DMS 273 treated with DMSO at 0.1 percent for 48 hours (cell line): ENCODE measurements around the gene APOL2.
"Not testable (repeated sequence)": the region's sequence is repeated elsewhere in the genome, so short reads cannot be mapped to it uniquely, and the experiment has no call there.

Experiments
- DNase-seq: peaks from one replicate; lab custom pipeline; 2025; lab: John Stamatoyannopoulos, UW

APOL2 gene

DNA sequence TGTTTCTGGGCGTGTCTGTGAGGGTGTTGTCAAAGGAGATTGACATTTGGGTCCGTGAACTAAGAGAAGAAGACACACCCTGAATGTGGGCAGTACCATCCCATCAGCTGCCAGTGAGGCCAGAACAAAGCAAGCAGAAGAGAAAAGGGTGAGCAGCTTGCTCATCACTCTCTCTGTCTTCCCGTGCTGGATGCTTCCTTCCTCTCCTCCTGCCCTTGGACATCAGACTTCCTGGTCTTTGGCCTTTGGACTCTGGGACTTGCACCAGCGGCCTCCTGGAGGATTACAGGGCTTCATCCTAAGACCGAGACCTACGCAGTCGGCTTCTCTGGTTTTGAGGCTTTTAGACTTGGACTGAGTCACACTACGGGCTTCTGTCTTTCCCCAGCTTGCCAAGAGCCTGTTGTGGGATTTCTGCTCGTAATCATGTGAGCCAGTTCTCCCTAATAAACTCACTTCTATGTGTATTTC, 18.8 kb downstream of the APOL2 start:
- no peak for DNase-seq

DNA sequence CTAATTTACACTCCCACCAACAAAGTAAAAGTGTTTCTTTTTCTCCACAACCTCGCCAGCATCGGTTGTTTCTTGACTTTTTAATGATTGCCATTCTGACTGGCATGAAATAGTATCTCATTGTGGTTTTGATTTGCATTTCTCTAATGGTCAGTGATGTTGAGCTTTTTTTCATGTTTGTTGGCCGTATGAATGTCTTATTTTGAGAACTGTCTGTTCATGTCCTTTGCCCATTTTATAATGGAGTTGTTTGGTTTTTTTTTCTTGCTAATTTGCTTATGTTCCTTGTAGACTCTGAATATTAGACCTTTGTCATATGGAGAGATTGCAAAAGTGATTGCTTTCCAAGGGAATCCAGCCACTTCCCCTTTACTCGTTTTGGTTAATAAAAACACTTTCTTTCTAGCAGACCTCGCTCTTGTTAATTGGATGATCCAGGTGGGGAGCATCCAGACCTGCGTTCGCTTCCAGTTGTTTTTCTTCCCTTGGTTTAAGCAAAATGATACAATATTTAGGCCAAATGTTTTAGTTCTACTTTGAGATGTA, 20.6 kb downstream of the APOL2 start:
- DNase-seq = no peak

DNA sequence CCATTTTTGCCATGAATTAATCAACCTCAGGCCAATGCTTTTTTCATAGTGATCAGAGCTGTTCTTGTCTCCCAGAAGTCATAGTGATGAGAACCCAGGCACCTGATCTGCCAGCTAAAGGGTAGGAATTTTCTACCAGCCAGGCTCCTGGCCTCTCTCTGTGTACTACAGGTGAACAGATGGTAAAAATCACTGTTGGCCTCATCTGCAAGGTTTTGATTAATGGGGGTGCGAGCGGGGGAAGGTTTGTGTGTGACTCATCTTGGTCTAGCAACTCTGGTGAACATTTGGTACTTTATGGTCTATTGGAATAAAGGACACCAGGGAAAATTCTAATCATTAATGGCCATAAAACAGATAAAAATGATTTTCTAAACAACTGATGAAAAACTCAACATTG, 23.3 kb downstream of the APOL2 start:
- DNase-seq = peak; percentile 27

DNA sequence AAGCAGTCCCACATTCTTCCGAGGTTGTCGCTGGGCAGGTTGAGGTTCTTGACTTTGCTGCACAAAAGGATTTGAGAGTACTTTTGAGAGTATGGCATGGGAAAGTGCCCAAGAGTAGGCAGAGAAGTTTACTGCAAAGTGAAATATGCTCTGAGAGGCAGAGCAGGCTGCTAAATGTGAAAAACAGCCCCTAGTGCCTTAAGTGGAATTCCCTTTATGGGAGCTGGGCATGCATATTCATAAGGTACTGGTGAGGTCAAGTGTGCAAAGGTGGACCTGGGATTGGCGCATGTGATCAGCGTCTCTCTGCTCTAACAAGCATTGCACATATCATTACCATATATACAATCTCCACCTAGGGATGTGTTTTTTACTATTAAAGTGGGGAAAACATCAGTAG, 25.7 kb downstream of the APOL2 start:
- DNase-seq = no peak

DNA sequence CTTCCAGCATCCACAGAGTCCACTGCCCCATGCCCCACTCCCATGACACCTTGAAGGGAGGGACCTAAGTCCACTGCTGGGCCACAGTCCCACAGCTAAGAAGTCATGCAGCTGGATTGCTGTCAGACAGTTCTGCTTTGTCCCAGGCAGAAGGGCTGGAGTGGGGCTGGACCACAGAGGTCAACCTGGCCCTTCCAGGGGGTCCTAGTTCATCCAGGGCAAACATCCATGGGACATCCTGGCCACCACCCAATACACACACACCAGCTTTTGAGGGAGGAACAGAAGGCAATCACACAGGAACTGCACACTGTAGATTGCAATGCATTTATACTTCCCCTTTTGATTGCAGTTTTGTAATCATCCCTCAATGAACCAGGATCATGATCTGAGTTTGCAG, 26.4 kb downstream of the APOL2 start:
- no peak for DNase-seq

DNA sequence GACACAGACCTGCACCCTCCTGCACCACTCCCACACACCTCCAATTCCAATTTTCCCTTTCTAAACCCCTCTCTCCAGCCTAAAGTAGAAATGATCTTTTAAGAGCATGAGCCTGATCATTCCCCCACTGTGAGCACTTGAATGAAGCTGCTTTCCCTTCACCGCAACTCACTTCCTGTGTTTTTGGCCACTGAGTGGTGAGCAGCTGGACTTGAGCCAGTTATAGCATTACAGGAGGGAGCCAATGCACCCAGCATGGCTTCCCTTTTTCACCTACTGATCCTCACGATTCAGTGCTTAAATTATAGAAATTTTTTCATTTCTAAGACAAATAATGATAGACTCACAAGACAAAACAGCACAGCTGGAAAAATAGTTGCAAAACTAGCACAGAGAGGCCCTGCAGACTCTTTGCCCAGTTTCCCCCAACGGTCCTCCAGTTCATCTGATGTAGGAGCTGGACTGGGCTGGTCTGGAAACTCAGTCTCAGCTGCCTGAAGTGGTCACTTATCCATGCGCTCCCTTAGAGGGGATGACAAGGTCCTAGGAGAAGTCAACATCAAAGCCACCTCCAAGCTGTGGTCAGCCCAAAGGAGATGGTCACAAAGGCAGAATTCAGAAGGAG, 28.0 kb downstream of the APOL2 start:
- DNase-seq = no peak

DNA sequence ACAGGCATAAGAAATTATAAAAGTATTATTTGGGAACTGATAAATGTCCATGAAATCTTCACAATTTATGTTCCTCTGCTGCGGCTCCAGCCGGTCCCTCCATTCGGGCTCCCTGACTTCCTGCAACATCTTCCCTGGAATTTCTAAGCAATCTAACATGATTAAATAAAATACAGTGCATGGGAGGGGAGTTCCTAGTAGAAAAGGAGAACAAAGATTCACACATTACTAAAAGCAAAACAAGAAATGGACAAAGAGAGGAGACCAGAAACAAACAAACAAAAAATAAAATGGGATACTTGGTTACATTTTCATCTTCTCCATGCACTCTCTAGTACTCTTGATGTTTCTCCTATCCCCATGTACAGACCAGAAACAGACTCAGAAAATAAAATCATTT, 29.1 kb downstream of the APOL2 start:
- DNase-seq = no peak

DNA sequence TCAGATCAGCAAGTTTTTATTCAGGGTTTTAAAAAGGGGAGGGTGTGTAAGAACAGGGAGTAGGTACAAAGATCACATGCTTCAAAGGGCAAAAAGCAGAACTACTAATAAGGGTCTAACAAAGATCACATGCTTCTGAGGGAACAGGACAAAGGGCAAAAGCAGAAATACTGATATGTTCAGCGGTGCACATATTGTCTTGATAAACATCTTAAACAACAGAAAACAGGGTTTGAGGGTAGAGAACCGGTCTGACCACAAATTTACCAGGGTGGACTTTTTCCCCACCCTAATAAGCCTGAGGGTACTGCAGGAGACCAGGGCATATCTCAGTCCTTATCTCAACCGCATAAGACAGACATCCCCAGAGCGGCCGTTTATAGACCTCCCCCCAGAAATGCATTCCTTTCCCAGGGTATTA, 29.8 kb downstream of the APOL2 start:
- not testable (repeated sequence) for DNase-seq

DNA sequence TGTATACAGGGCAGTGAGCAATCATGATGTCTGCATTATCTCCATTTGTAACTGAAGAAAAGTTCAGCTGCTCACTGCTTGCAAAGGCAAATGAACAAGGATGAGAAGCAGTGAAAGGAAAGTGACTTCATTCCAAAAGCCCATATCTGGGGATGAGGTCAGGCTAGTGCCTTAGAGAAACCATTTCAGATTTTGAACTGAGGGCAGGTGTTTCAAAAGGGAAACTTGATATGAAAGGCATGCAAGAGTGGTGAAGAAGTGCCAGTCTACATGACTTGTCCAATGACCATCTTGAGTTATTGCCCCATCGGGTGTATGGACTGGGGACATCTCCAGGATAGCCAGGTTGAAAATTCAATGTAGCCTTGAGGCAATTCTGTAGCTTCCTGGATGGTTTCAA, 30.4 kb downstream of the APOL2 start:
- DNase-seq = no peak

DNA sequence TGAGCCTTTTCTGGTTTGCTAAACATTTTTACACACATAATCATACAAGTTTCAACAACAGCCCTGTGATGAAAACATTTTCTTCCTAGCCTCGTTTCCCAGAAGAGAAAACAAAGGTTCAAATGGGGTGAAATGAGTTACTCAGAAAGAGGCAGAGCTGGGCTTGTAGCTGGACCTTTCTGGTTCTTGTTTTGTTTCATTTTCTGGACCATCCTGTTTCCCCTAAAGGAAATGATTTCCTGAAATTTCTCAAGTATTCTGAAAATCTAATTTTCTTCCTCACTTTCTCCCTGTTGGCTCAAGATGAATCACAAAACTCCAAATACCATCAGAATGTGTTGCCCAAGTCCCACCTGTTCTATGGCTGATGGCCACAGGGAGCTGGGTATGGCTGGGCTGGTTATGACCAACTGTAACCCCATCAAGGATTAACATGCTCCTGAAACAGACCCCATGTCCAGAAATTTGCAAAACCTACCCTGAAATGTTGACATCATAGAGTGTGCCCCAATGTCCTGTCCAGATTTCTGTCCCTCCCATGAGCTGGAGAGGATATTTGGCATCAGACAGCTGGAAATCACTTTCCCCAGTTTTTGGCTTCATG, 31.1 kb downstream of the APOL2 start:
- DNase-seq = no peak

DNA sequence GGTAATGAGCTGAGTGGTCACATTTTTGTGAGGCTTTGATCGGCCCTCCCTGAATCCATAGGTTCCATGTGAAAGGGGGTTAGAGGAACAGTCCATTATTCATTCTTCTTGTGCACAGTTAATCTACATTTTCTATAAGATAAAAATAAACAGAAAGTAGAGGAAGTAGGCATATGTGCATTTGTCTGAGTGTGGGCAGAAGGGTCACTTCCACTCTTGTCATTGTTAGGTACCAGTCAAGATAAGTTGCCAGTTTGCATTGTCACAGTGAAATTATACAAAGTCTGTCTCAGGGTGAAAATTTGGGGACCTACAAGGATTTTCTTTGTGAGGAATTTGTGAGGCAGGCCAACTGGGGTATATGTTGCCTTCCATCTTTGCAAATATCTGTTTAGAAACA, 33.1 kb downstream of the APOL2 start:
- DNase-seq = no peak

DNA sequence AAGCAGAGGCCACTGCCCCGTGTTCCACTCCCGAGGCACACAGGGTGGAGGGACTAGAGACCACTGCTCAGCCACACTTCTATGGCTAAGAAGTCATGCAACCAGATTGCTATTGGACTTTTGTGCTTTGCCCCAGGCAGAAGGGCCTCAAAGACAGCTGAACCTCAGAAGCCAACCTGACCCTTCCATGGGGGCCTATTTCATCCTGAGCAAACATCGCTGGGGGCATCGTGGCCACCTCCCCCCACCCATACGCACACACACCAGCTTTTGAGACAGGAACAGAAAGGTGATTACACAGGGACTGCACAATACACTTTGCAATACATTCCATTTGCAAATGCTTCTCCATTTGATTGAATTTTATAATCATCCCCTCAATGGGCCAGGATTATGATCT, 33.8 kb downstream of the APOL2 start:
- DNase-seq = not testable (repeated sequence)

DNA sequence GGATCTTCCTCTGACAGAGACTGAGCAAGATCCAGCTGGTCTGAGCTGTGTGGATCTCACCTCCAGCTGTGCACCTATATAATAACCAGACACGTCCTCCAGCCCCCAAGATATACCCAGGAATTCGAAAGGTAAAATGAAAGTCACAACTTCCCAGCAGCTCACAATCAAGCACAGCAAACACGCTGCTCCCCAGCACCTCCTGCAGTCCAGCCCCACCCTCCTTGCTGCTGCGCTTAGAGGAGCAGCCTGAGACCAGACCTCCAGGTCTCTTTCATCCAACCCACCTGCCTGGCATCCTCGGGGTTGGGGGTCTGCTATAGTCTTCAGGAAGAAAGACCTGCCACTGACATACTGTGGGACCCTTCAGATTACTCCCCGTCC, 34.7 kb downstream of the APOL2 start:
- DNase-seq = no peak

DNA sequence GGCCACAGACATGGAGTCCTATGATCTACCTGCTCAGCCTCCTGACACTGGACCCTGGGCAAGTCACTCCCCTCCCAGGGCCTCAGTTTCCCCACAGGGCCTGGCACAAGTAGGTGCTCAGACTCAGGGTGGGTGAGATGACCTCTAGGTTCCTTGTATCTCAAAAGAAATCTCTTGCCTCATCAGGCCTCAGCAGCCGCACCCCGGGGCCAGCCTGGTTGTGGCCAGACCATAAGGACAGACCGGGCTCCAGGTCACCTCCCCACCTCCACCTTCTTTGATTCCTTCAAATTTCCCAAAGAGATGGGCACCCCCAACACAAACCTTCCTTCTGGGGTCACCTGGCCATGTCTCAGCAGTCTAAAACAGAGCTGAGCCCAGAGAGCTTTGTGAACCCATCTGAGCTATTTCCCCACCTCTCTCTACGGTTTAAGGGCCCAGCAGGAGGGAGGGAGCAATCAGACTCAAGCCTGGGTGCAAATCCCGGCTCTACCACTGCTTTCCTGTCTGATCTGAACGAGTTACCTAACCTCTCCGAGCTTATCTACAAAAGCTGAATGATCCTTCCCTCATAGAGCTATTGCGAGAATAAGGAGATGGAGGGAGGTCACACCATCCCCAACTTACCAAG, 35.2 kb downstream of the APOL2 start:
- DNase-seq = no peak

DNA sequence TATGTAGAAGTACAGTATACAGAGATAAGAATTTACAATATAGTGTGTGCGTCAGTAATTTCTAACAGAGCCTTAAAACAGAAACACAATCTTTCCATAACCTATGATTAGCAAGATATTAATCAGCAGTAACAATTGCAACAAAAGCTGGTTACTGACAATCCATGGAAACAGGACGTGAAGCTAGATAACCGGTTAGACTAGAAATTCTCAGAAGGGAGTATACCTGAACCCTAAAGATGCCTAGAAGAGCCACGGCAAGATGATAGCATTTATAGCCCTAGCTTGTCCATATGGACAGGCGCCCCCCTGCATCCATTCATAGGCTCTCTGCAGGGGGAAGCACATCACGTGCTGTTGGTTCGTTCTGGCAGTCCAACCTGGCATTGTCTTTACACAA, 35.9 kb downstream of the APOL2 start:
- not testable (repeated sequence) for DNase-seq

DNA sequence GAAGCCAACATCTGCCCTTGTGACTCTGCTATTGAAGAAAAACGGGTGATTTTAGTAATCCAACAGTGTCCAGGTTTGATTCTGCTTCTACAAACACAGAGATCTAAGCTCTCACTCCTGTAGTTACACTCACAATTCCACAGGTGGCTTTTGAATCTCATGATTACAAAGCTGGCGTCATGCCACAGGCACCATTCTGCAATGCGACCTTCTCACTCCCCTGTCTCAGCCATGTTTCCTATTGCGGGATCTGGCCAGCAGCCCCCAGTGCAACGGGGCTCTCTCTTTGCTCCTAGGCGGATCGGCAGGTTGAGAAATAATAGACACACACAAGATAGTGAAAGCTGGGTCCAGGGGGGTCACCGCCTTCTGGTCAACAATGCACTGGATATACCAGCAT, 36.4 kb downstream of the APOL2 start:
- not testable (repeated sequence) for DNase-seq

DNA sequence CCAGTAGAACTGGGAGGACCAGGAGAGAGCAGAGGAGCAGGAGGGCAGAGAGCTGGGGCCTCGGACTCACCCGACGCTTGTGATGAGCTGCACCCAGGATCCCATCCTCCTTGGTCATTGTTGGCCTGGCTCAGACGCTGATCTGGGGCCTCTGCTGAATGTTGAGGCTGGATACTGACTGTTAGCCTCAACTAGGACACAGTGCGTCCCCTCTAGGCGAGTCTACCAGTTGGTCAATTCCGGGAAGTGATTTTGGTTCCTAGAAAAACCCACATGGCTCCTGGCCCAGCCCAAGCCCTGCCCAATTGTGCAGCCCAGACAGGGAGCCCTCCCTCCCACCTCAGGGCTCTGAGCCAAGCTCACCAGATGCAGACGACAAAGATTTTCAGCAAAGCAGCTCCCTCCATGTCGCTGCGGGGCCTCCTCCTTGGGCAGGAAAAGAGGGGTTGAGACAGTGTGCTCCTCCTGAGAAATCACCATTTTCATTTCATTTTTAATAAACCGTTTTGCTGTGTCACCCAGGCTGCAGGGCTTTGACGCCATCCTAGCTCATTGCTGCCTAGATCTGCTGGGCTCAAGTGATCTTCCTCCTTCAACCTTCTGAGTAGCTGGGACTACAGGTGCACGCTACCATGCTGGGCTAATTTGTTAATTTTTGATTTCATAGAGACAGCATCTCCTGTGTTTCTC, 37.6 kb downstream of the APOL2 start, which contains the start of gene APOL4:
TSS of gene APOL4 (minus strand) at position 180 of the 690 bp plus-strand sequence. CDS start at position 105, 75 bp downstream.
- DNase-seq = no peak

DNA sequence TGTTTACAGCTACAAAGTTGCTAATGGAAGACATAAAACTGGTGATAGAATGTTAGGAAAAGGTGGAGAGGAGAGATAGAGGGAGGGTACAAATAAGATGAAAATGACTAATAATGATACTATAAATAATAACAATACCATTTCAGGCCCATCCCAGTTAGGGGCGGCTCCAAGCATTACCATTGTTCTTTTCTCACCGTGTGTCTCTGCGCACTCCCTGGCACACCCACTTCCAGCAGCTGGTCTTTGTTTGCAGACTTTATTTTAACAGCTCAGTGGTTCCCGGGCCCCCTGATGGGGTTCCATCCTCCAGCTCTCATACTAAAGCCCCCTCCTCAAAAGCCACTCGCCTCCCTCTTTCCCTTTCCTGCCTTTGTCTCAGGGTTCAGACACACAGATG, 38.3 kb downstream of the APOL2 start:
- DNase-seq = not testable (repeated sequence)

DNA sequence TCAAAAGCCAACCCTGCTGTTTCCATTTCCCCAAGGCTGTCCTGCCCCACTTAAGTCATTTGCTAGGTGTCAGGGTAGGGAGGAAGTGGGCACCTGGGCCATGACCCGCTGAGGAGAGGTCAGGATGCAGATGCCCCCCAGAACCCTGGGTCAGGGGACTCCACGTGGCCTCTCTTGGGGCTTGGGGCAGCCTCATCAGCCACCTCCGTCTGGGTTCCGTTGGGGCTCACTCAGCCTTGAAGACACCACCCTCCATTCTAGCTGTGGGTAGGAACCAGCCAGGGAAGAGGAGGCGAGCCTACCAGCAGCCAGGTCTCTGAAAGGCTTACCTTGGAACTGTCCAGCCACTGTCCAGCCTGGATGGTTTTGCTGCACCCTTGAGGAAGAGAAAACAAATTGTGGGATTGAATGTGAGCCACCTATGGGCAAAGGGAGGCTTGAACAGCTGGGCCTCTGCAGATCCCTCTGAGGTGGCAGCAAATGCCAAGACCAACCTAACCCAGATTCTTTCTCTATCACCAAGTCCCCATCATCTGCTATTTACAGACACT, 40.3 kb downstream of the APOL2 start:
- DNase-seq = no peak

DNA sequence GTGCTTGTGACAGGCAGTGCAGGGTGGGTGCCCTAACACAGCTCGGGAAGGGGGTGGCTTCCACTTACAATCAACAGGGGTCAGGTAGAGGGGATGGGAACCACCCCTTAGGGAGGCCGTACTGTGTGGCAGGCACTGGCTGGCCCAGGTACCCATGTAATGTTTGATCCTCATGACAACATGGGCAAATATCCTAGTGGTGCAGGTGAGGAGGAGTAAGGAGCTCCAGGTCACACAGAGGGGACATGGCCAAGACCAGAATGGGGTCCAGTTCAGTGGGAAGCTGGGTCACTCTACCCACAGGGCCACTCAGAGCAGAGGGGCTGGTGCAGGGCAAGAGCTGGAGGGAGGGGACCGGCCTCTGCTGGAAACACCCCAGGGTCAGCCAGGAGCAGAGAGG, 40.8 kb downstream of the APOL2 start:
- no peak for DNase-seq

DNA sequence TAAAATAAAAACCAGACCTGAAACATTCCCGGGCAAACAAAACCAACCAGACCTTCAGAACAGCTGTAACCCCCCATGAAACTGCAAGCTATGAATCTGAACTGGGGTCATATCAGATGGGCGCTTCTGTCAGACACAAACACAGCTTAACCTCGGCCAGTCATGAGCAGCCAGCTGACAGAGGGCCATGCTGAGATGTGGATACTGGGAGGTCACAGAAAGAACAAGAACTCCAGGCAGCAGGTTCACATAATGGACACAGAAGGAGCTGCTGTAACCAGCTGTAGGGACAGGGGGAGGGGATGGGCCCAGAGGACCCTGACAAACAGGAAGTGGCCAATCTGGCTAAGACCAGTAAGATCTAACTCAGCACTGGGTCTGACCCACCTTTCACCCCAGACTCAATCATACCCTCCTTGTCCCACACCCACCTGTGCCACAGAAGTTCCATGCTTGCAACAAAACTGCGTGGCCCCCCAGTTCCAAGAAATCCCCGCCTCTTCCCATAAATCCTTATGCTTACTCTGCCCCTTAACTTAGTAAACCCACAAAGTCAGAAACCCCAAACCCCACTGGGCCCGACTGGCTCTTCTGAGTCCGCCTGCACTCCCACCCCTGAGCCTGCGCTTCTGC, 41.7 kb downstream of the APOL2 start:
- DNase-seq = no peak

DNA sequence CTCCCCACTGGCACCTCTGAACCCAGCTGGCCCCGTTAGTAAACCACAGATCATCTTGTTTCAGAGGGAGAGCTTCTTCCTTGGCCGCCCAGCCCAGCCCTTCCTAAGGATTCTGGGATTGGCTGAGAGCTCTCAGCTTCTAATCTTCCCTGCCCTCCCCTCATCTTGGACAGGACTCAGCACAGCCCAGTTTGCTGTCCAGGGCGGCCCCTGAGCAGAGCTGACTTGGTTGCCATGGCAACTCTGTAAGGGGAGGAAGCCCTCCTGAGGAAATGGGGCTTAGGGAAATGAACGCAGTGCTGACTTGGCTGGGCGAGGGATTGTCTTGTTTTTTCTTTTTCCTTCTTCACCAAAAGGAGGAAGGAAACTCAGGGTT, 42.3 kb downstream of the APOL2 start:
- no peak for DNase-seq
